ENCODE measurements around the gene BTBD2.

DNA sequence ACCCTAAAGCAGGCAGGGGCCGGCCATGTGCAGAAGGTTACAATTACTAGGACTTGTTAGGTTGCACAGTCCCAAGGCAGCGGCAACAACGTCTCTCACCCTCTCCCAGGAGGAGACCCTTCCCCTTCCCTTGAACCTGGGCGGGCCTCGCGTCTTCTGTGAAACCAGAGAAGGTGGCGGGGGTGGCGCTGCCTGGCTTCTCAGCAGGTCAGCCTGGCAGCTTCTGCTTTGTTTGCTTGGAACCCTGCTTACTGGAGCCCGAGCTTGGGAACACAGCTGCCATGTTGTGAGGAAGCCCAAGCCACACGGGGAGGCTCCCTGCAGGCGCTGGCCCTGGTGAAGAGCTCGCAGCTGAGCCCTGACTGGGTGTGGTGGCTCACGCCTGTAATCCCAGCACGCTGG is 20.1 kb upstream of the BTBD2 start:
- TF ChIP-seq, protein P1, sequence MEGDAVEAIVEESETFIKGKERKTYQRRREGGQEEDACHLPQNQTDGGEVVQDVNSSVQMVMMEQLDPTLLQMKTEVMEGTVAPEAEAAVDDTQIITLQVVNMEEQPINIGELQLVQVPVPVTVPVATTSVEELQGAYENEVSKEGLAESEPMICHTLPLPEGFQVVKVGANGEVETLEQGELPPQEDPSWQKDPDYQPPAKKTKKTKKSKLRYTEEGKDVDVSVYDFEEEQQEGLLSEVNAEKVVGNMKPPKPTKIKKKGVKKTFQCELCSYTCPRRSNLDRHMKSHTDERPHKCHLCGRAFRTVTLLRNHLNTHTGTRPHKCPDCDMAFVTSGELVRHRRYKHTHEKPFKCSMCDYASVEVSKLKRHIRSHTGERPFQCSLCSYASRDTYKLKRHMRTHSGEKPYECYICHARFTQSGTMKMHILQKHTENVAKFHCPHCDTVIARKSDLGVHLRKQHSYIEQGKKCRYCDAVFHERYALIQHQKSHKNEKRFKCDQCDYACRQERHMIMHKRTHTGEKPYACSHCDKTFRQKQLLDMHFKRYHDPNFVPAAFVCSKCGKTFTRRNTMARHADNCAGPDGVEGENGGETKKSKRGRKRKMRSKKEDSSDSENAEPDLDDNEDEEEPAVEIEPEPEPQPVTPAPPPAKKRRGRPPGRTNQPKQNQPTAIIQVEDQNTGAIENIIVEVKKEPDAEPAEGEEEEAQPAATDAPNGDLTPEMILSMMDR (IDR thresholded peaks at IDR 0.05): no peak
- TF ChIP-seq EZH2 (IDR thresholded peaks at IDR 0.05; ENCODE audit: borderline replicate concordance, insufficient read depth, low read depth, low read length, poor library complexity, severe bottlenecking): no peak

Measured in B cell (primary cell).